ENCODE results near the gene SPATC1L. TPM values are rescaled to one million over a fixed set of nuclear protein-coding genes. Genes with fewer than 3 reads are reported as not detected.

The SPATC1L gene
- total RNA-seq, 1 experiment from 2014 or later = 16.7 TPM

DNA sequence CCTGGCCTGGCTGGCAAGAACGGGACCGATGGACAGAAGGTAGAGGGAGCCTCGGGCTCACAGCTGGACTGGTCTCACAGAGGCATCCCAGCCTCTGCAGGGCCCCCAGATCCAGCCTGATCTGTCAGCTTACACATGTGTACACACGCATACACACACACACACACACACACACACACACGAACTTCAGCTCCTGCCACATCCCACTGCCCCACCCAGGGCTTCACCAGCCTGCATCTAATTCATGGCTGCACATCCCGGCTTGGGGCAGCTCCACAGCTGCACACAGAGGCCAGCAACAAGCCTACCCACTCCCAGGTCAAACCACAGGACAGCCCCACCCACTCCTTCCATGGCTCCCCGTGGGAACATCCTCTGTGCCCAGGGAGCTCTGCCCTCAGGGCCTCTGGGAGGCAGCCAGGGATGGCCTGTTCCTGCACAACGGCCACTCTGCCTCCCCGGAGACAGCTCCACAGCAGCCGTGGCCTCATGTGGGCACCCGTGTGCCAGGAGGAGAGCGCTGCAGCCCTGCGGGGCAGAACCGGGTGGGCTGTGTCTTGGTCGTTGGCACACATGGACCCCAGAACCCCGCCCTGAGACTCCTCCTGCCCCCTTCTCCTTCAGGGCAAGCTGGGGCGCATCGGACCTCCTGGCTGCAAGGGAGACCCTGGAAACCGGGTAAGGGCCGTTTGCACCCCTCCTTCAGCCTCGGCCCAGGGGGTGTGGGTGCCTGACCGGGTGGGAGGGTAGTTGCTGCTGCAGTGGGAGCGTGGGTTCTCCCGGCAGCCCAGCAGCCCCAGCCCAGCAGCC lies 67.3 kb downstream of the SPATC1L start:
- Histone ChIP-seq H2AFZ (ENCODE audit: low read length) (no peak overlapping the region), H3K36me3 (ENCODE audit: insufficient read depth, low read length) (no peaks in the 10 kb centered on the region), H3K4me3 (ENCODE audit: low read length) (no peak overlapping the region), H3K4me1 (ENCODE audit: low read length) (no peaks in the 10 kb centered on the region), H3K9ac (ENCODE audit: low read length) (no peak overlapping the region), H3K79me2 (ENCODE audit: low read length) (no peaks in the 10 kb centered on the region), H3K9me3 (ENCODE audit: low read length) (no peaks in the 10 kb centered on the region), H4K20me1 (ENCODE audit: insufficient read depth, low read depth, low read length) (no peaks in the 10 kb centered on the region), H3K27ac (ENCODE audit: low read length) (no peak overlapping the region), H3K9me2 (replicated peaks; ENCODE audit: insufficient read depth, low read length) (no peaks in the 10 kb centered on the region), H3K4me2 (ENCODE audit: low read depth, low read length, poor library complexity, severe bottlenecking) (no peak overlapping the region), H3K27me3 (ENCODE audit: low read length) (no peaks in the 10 kb centered on the region)
- no peak for DNase-seq

DNA sequence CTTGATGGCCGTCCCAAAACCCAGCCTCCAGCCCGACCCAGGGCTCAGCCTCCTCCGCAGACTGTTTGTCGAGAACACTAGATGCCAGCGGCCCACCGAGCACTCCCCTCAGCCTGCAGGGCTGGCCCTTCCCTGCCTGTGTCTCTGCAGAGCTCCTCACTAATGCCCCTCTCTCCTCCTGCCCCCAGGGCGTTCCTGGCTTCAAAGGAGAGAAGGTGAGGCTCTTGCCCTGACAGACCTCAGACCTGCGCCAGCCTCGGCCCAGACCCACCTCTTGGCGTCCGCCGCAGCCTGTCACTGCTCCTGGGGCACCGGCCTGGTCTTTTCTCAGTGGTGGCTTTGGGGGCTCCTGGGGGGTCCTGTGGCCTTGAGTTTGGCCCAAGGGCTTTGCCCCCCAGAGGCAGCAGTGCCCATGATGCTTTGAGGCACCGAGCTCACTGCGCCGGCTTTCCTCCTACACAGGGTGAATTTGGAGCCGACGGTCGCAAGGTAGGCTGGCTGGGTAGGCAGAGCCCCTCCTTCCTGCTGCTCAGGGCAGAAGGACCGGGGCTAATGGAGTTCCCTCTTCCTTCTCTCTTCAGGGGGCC lies 68.0 kb downstream of the SPATC1L start:
- no peak overlapping the region for H3K4me3 ChIP-seq (ENCODE audit: low read length)
- no peaks in the 10 kb centered on the region for H3K36me3 ChIP-seq (ENCODE audit: insufficient read depth, low read length)
- no peak overlapping the region for H3K4me2 ChIP-seq (ENCODE audit: low read depth, low read length, poor library complexity, severe bottlenecking)
- no peaks in the 10 kb centered on the region for H3K9me2 ChIP-seq (replicated peaks; ENCODE audit: insufficient read depth, low read length)
- no peak for DNase-seq
- no peaks in the 10 kb centered on the region for H3K27me3 ChIP-seq (ENCODE audit: low read length)
- H3K4me1 ChIP-seq (ENCODE audit: low read length) = no peaks in the 10 kb centered on the region
- no peak overlapping the region for H3K27ac ChIP-seq (ENCODE audit: low read length)
- no peaks in the 10 kb centered on the region for H4K20me1 ChIP-seq (ENCODE audit: insufficient read depth, low read depth, low read length)
- H3K9ac ChIP-seq (ENCODE audit: low read length) = no peak overlapping the region
- H3K9me3 ChIP-seq (ENCODE audit: low read length) = no peaks in the 10 kb centered on the region
- no peak overlapping the region for H2AFZ ChIP-seq (ENCODE audit: low read length)
- no peaks in the 10 kb centered on the region for H3K79me2 ChIP-seq (ENCODE audit: low read length)

DNA sequence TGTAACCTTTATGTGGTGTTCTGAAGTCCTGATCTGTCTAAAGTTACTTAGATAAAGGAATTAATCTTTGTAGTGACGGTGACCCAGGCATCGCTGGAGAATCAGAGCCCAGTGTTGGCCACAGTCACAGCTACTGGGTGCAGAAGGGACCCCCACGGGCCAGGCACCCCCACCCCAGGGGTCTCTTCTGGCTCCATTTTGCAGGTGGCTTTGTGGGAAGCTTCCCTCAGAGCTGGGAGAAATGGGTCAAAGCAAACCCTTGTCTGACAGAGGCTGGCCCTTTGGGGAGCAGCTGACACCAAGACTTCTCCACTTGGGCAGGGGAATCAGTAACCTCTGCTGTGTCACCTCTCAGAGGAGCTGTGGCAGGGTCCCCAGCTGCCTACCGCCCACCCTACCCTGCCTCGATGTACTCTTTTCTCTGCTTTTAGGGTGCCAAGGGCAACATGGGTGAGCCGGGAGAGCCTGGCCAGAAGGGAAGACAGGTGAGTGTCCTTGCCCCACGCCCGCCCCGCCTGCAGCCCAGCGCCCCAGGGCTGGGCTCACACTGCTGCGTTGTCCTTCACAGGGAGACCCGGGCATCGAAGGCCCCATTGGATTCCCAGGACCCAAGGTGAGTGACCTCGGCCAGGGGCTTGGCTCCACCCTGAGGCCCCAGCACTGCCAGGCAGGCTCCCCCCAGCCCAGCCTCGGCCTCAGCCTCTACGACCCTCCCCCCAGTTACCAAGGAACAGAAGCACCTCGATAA lies 68.6 kb downstream of the SPATC1L start:
- Histone ChIP-seq H3K9me3 (ENCODE audit: low read length) (no peaks in the 10 kb centered on the region), H3K4me2 (ENCODE audit: low read depth, low read length, poor library complexity, severe bottlenecking) (no peak overlapping the region), H3K4me1 (ENCODE audit: low read length) (no peaks in the 10 kb centered on the region), H3K27me3 (ENCODE audit: low read length) (no peaks in the 10 kb centered on the region), H3K27ac (ENCODE audit: low read length) (no peak overlapping the region), H3K36me3 (ENCODE audit: insufficient read depth, low read length) (no peaks in the 10 kb centered on the region), H3K4me3 (ENCODE audit: low read length) (no peak overlapping the region), H3K79me2 (ENCODE audit: low read length) (no peaks in the 10 kb centered on the region), H4K20me1 (ENCODE audit: insufficient read depth, low read depth, low read length) (no peaks in the 10 kb centered on the region), H3K9me2 (replicated peaks; ENCODE audit: insufficient read depth, low read length) (no peaks in the 10 kb centered on the region), H3K9ac (ENCODE audit: low read length) (no peak overlapping the region), H2AFZ (ENCODE audit: low read length) (no peak overlapping the region)
- DNase-seq = no peak

DNA sequence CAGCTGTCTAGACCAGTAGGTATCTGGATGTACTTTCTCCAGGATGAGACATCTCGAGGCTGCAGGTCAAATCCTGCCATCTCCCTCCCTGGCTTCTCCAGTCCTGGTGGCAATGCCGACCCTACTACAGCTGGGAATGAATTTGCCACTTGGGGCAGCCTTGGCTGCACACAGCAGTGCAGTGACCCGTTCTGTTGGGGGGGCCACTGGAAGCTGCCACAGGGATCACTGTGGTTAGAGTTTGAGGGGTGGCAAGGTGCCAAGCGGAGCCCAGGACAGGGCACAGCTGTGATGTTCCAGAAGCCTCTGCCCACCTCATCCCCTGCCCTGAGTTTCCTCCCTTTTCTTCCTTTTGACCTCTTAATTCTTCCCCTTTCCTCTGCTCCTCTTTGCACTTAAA lies 69.3 kb downstream of the SPATC1L start:
- no peak overlapping the region for H3K9ac ChIP-seq (ENCODE audit: low read length)
- H2AFZ ChIP-seq (ENCODE audit: low read length) = no peak overlapping the region
- H3K4me2 ChIP-seq (ENCODE audit: low read depth, low read length, poor library complexity, severe bottlenecking) = no peak overlapping the region
- H3K27me3 ChIP-seq (ENCODE audit: low read length) = no peaks in the 10 kb centered on the region
- no peak overlapping the region for H3K27ac ChIP-seq (ENCODE audit: low read length)
- no peaks in the 10 kb centered on the region for H3K4me1 ChIP-seq (ENCODE audit: low read length)
- DNase-seq = no peak
- no peak overlapping the region for H3K4me3 ChIP-seq (ENCODE audit: low read length)
- H3K79me2 ChIP-seq (ENCODE audit: low read length) = no peaks in the 10 kb centered on the region
- no peaks in the 10 kb centered on the region for H3K9me3 ChIP-seq (ENCODE audit: low read length)
- H4K20me1 ChIP-seq (ENCODE audit: insufficient read depth, low read depth, low read length) = no peaks in the 10 kb centered on the region
- H3K36me3 ChIP-seq (ENCODE audit: insufficient read depth, low read length) = no peaks in the 10 kb centered on the region
- no peaks in the 10 kb centered on the region for H3K9me2 ChIP-seq (replicated peaks; ENCODE audit: insufficient read depth, low read length)

DNA sequence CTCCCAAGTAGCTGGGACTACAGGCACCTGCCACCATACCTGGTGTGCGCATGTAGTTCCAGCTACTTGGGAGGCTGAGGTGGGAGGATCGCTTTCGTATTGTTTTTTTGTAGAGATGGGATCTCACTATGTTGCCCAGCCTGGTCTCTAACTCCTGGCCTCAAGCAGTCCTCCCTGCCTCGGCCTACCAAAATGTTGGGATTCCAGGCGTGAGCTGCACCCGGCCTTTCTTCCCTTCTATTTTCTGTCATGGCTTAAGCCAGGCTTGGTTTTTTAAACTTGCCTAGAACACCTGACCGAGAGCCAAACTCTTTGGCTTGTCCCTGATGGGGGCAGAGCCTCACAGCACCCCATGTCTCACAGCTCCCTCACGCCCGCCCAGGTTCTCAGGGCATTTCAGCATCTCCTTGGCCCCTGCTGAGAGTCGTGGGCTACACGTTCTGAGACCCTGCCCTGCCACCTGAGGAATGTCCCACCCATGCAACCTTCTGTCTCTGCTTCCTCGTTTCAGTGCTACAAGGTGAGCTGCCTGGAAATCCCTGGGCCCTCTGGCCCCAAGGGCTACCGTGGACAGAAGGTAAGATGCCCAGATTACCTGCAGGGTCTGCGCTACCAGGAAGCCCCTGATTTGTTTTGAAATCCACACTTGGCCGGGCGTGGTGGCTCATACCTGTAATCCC lies 70.6 kb downstream of the SPATC1L start:
- Histone ChIP-seq H3K36me3 (ENCODE audit: insufficient read depth, low read length) (no peaks in the 10 kb centered on the region), H2AFZ (ENCODE audit: low read length) (no peak overlapping the region), H3K9ac (ENCODE audit: low read length) (no peak overlapping the region), H3K79me2 (ENCODE audit: low read length) (no peaks in the 10 kb centered on the region), H3K27ac (ENCODE audit: low read length) (no peak overlapping the region), H3K4me1 (ENCODE audit: low read length) (no peaks in the 10 kb centered on the region), H3K4me3 (ENCODE audit: low read length) (no peak overlapping the region), H3K27me3 (ENCODE audit: low read length) (no peaks in the 10 kb centered on the region), H4K20me1 (ENCODE audit: insufficient read depth, low read depth, low read length) (no peaks in the 10 kb centered on the region), H3K9me2 (replicated peaks; ENCODE audit: insufficient read depth, low read length) (no peaks in the 10 kb centered on the region), H3K9me3 (ENCODE audit: low read length) (no peaks in the 10 kb centered on the region), H3K4me2 (ENCODE audit: low read depth, low read length, poor library complexity, severe bottlenecking) (no peak overlapping the region)
- no peak for DNase-seq

DNA sequence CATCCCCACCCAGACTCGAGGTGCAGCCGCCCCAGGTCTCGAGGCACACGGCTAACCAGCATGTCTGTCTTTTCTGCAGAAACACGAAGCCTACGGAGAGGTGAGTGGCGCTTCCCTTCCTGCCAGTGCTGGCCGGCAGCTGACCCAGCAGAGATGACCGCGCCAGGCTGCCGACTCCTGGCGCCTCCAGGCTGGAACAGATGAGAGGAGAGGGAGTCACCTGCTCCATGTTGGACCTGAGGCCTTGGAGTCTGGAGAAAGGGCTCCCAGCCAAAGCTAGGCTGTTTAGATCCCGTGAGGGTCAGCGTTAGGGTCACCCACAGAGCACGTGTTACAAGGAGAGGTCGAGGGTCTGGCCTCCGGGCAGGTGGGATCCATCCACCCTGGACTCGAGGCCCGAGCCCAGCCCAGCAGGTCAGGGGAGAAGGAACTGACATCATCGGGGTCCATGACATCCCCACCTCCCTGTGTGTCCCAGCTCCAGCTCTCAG lies 71.5 kb downstream of the SPATC1L start:
- H3K27me3 ChIP-seq (ENCODE audit: low read length) = no peaks in the 10 kb centered on the region
- no peak overlapping the region for H3K4me3 ChIP-seq (ENCODE audit: low read length)
- no peak overlapping the region for H2AFZ ChIP-seq (ENCODE audit: low read length)
- H3K36me3 ChIP-seq (ENCODE audit: insufficient read depth, low read length) = no peaks in the 10 kb centered on the region; the same call in 1 of the 2 replicates
- H3K9ac ChIP-seq (ENCODE audit: low read length) = no peak overlapping the region
- no peak overlapping the region for H3K4me2 ChIP-seq (ENCODE audit: low read depth, low read length, poor library complexity, severe bottlenecking)
- peaks cover 4% of the 10 kb centered on the region; the same call in 1 of the 2 replicates for H3K9me3 ChIP-seq (ENCODE audit: low read length)
- no peaks in the 10 kb centered on the region for H3K79me2 ChIP-seq (ENCODE audit: low read length)
- no peaks in the 10 kb centered on the region for H4K20me1 ChIP-seq (ENCODE audit: insufficient read depth, low read depth, low read length)
- no peak overlapping the region for H3K27ac ChIP-seq (ENCODE audit: low read length)
- DNase-seq = no peak
- no peaks in the 10 kb centered on the region for H3K4me1 ChIP-seq (ENCODE audit: low read length)
- no peaks in the 10 kb centered on the region for H3K9me2 ChIP-seq (replicated peaks; ENCODE audit: insufficient read depth, low read length)

DNA sequence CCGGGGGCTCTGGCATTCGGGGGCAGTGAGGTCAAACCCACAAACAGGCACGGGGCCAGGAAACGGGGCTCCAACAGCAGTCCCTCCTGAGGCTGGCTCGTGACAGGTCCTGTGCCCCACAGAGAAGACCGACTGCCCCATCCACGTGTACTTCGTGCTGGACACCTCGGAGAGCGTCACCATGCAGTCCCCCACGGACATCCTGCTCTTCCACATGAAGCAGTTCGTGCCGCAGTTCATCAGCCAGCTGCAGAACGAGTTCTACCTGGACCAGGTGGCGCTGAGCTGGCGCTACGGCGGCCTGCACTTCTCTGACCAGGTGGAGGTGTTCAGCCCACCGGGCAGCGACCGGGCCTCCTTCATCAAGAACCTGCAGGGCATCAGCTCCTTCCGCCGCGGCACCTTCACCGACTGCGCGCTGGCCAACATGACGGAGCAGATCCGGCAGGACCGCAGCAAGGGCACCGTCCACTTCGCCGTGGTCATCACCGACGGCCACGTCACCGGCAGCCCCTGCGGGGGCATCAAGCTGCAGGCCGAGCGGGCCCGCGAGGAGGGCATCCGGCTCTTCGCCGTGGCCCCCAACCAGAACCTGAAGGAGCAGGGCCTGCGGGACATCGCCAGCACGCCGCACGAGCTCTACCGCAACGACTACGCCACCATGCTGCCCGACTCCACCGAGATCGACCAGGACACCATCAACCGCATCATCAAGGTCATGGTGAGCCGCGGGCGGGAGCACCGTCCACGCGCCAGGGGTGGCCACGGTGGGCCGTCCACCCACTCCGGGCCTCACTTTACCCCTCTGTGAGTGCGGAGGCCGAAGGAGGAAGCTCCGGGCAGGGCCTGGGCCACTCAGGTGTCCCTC lies 72.2 kb downstream of the SPATC1L start:
- H3K9ac ChIP-seq (ENCODE audit: low read length) = no peak overlapping the region
- H3K4me3 ChIP-seq (ENCODE audit: low read length) = no peak overlapping the region
- no peaks in the 10 kb centered on the region for H3K9me2 ChIP-seq (replicated peaks; ENCODE audit: insufficient read depth, low read length)
- no peaks in the 10 kb centered on the region for H4K20me1 ChIP-seq (ENCODE audit: insufficient read depth, low read depth, low read length)
- no peak overlapping the region for H3K4me2 ChIP-seq (ENCODE audit: low read depth, low read length, poor library complexity, severe bottlenecking)
- H3K27me3 ChIP-seq (ENCODE audit: low read length) = no peaks in the 10 kb centered on the region
- no peaks in the 10 kb centered on the region for H3K79me2 ChIP-seq (ENCODE audit: low read length)
- H2AFZ ChIP-seq (ENCODE audit: low read length) = no peak overlapping the region
- no peak for DNase-seq
- peaks cover 4% of the 10 kb centered on the region; the same call in 1 of the 2 replicates for H3K9me3 ChIP-seq (ENCODE audit: low read length)
- H3K27ac ChIP-seq (ENCODE audit: low read length) = no peak overlapping the region
- H3K36me3 ChIP-seq (ENCODE audit: insufficient read depth, low read length) = no peaks in the 10 kb centered on the region; the same call in 1 of the 2 replicates
- no peaks in the 10 kb centered on the region for H3K4me1 ChIP-seq (ENCODE audit: low read length)
